Heart right ventricle (tissue), 16 donors: Measurements from ENCODE around the gene RNF213. TPM values are rescaled to one million over a fixed set of nuclear protein-coding genes. Genes with fewer than 3 reads are reported as not detected.

ENCODE experiments used
- ATAC-seq, 8 donors: fragments of 200-7000 bp; cut with Tn5 transposase; one replicate each; pipeline ENCODE4 v1.9.1; 2020; ENCODE audit warnings: mild to moderate bottlenecking in 8 of 8, moderate library complexity in 8 of 8, moderate number of reproducible peaks in 1 of 8
- DNase-seq, 2 donors: peaks; one replicate each; pipeline ENCODE4 v3.0.0-alpha.2; 2020
- H3K27ac ChIP-seq, 10 donors: fragments of 200-600 bp; sonication (generic) in 2 of 10; one replicate each; pipeline versions ENCODE4 v1.5.0 to v1.8.0; 2020 to 2022; ENCODE audit warnings: mild to moderate bottlenecking in 3 of 10
- H3K27me3 ChIP-seq, 7 donors: fragments of 200-600 bp; one replicate each; pipeline ENCODE4 v1.8.0; 2021 to 2022; ENCODE audit warnings: mild to moderate bottlenecking in 2 of 7
- H3K36me3 ChIP-seq, 9 donors: fragments of 200-600 bp; sonication (generic) in 1 of 9; one replicate each; pipeline versions ENCODE4 v1.5.0 to v1.8.0; 2020 to 2022; ENCODE audit warnings: mild to moderate bottlenecking in 2 of 9
- H3K4me1 ChIP-seq, 9 donors: fragments of 200-600 bp; sonication (generic) in 1 of 9; one replicate each; pipeline versions ENCODE4 v1.5.0 to v1.8.0; 2020 to 2022; ENCODE audit warnings: mild to moderate bottlenecking in 4 of 9
- H3K4me3 ChIP-seq, 10 donors: fragments of 200-600 bp; sonication (generic) in 2 of 10; one replicate each; pipeline versions ENCODE4 v1.5.0 to v1.8.0; 2020 to 2022; ENCODE audit warnings: mild to moderate bottlenecking in 7 of 10, moderate library complexity in 2 of 10
- H3K9me3 ChIP-seq, 11 donors: fragments of 200-600 bp in 10 of 11; sonication (generic) in 2 of 11; one replicate each; pipeline versions ENCODE4 v1.5.0 to v1.8.0; 2013 to 2022; ENCODE audit warnings: mild to moderate bottlenecking in 2 of 11, control low read depth in 1 of 11, moderate library complexity in 1 of 11
- CTCF ChIP-seq, 9 donors: fragments of 200-600 bp; sonication (generic) in 2 of 9; IDR thresholded peaks; one replicate each; pipeline versions ENCODE4 v1.5.0 to v1.8.0; 2021 to 2022; ENCODE audit warnings: antibody characterized with exemption in 9 of 9, mild to moderate bottlenecking in 5 of 9, moderate library complexity in 1 of 9
- WGBS, 2 donors: extraction: QIAGEN DNeasy Blood & Tissue Kit; methylation state at CpG; one replicate each; pipeline ENCODE4 v1.1.7; 2013; ENCODE audit warnings: inconsistent platforms in 1 of 2; 5-methylcytosine and 5-hydroxymethylcytosine counted together
- intact Hi-C, 10 donors: fragments of 100-400 bp; cut with DNase I; formaldehyde crosslinking; loops; one replicate each; pipeline versions ENCODE4 v1.11.1 to v1.14.2; 2022
- polyA plus RNA-seq, 2 donors: library from polyadenylated mRNA; stranded (reverse); fragments of 200-250 nt; gene quantifications; one replicate each; pipeline ENCODE4 v1.2.3, GENCODE V29; 2013
- total RNA-seq, 10 donors: library from RNA; stranded (reverse); fragmentation: NEBNext Ultra II Directional in 3 of 10; extraction: Animal tissue kit (Norgen Biotek cat#: 25700) in 3 of 10; gene quantifications; one replicate each; pipeline versions ENCODE4 v1.2.1 to v1.2.4, GENCODE V29; 2021 to 2023
- donor health status: Arrhythmogenic right ventricular cardiomyopathy.
- donor health status: ischemic (EF 13 %, LVEDD 7.1; RV severe dilation, severe dysfunction).
- donor health status: healthy with polysubstance abuse.
- donor health status: DM: no; HTN: yes; CAD: no.
- donor health status: DM: no; HTN: no; CAD: no.
- donor health status: ischemic (EF 25% LVEDD 6.9; RV normal size, moderate dysfunction).
- donor health status: ischemic (EF 25% LVEDD 5.7; RV mildly dilated, moderate dysfunction).
- donor health status: healthy.
- donor health status: DM: yes; HTN: yes; CAD: no.
- donor health status: Ischemic cardiomyopathy.
- donor health status: ischemic (EF 35%, LVEDD 5.7; RV mildly dilated, moderate dysfunction).
- donor health status: nonischemic (EF 11% LVEDD 7.7; RV severe dilation, severe dysfunction).
- donor health status: DM: yes; HTN: yes; CAD: no.
- donor health status: PGD.
- donor health status: ischemic (EF 29% LVEDD 5.4; RV normal size, mild dysfunction).
- donor health status: nonischemic (EF 23%, LVEDD 6.1; RV moderate dilation, normal function).

The RNF213 gene
- total and polyA plus RNA-seq, 12 donors: 13.1 to 97.0 (median 31.7) TPM

DNA sequence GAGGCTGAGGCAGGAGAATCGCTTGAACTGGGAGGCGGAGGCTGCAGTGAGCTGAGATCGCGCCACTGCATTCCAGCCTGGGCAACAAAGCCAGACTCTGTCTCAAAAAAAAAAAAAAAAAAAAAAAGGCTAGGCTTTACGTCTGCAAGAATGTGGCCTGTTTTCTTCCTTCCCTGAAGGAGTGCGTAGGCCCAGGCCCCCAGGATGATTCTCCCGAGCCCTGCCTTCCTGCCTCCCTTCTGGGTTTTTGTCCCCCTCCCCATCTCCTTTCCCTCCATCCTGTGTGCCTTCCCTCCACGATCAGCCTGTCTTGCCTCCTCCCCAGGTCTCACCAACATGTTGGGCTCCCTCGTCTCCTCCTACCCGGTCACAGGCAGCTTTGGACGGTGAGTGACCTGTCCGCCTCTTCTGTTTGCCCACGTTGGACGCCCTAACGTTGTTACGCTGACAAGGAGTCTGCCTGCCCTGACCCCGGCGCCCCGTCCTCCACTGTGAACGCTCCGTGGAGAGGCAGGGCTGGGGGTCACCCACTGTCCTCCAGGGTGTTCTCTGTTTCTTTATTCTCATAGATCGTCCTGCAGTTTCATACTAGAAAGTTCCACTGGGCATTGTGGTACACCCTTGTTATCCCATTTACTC is 15.7 kb upstream of the RNF213 start:
- peaks cover 0 to 7% (median 0%) of the 10 kb centered on the region in 9 donors for H3K4me1 ChIP-seq
- H3K9me3 ChIP-seq: no peaks in the 10 kb centered on the region
- H3K36me3 ChIP-seq: peaks cover 0 to 96% (median 20%) of the 10 kb centered on the region in 9 donors
- TF ChIP-seq CTCF (IDR thresholded peaks at IDR 0.05): no peak
- intact Hi-C loops: no loop called here
- DNase-seq: no peak
- H3K27ac ChIP-seq: no peak overlapping the region
- WGBS, 2 donors: 91 to 93% methylated on average over 22 of the region's 22 CpGs
- ATAC-seq: no peak
- H3K27me3 ChIP-seq: no peaks in the 10 kb centered on the region
- no peak overlapping the region for H3K4me3 ChIP-seq

- Histone ChIP-seq H3K36me3 (peaks cover 0 to 97% (median 20%) of the 10 kb centered on the region in 9 donors), H3K27ac (no peak overlapping the region), H3K27me3 (no peaks in the 10 kb centered on the region), H3K4me3 (no peak overlapping the region), H3K9me3 (no peaks in the 10 kb centered on the region), H3K4me1 (peaks cover 0 to 7% (median 0%) of the 10 kb centered on the region in 9 donors)
- WGBS, 2 donors: 94% methylated on average over 27 of the region's 27 CpGs
- intact Hi-C loops: no loop called here
- no peak for DNase-seq
- no peak for ATAC-seq
- no peak for TF ChIP-seq CTCF (IDR thresholded peaks at IDR 0.05)
These were observed 14.9 kb upstream of the RNF213 start for GRCh38 chr17:80245566-80246265.

DNA sequence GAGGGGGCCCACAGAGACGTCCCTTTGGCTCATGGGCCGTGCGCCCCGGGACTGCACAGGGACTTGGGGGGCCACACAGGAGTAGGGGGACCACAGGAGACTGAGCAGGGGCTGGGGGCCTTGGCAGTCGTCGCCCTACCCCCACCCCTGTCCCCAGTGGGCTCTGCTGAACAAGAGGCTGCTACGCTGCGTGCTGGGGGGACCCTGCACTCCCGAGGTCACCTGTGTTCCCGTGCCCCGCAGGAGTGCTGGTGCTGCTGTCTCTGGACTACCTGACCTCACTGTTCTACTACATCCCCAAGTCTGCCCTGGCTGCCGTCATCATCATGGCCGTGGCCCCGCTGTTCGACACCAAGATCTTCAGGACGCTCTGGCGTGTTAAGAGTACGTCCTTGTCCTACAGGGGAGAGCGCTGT is 14.4 kb upstream of the RNF213 start:
- no peak for TF ChIP-seq CTCF (IDR thresholded peaks at IDR 0.05)
- 95 to 96% methylated on average over 19 of the region's 19 CpGs for WGBS, 2 donors
- ATAC-seq (no peak), DNase-seq (no peak)
- Histone ChIP-seq H3K9me3 (no peaks in the 10 kb centered on the region), H3K27ac (no peak overlapping the region), H3K36me3 (peaks cover 0 to 97% (median 18%) of the 10 kb centered on the region in 9 donors), H3K4me1 (peaks cover 0 to 7% (median 0%) of the 10 kb centered on the region in 9 donors), H3K27me3 (no peaks in the 10 kb centered on the region), H3K4me3 (no peak overlapping the region)
- intact Hi-C loops: no loop called here

- H3K27ac ChIP-seq: no peak overlapping the region
- H3K4me3 ChIP-seq: no peak overlapping the region
- H3K9me3 ChIP-seq: no peaks in the 10 kb centered on the region
- no peak for TF ChIP-seq CTCF (IDR thresholded peaks at IDR 0.05)
- WGBS, 2 donors: 94% methylated on average over 8 of the region's 8 CpGs
- H3K4me1 ChIP-seq: peaks cover 0 to 7% (median 0%) of the 10 kb centered on the region in 9 donors
- DNase-seq (no peak), ATAC-seq (no peak)
- H3K27me3 ChIP-seq: no peaks in the 10 kb centered on the region
- H3K36me3 ChIP-seq: peaks cover 0 to 97% (median 14%) of the 10 kb centered on the region in 9 donors
- intact Hi-C loops: no loop called here
These were observed 13.9 kb upstream of the RNF213 start for GRCh38 chr17:80246726-80247125.
